ENCODE data around the gene KCNK6. TPM values are rescaled to one million over a fixed set of nuclear protein-coding genes. Genes with fewer than 3 reads are reported as not detected.
A peak's percentile ranks its signal among the peaks of the same experiment; 100 is the strongest.

Gene KCNK6
- total RNA-seq, 1 experiment from 2014 or later: 18.3 TPM

- peaks cover 25% of the 10 kb centered on the region for H3K27me3 Mint-ChIP-seq (ENCODE audit: low read depth)
- ATAC-seq (peak; percentile 99), DNase-seq (ENCODE audit: low spot score) (peak; percentile 99)
- H3K9me3 Mint-ChIP-seq: no peaks in the 10 kb centered on the region
- ChIA-PET POLR2A (interaction anchor here (0.6 to 2.5 kb wide), 15 partner anchors 10 to 467 kb away, joined by 3 to 27 read pairs (median 4); partner anchors contain the start of genes C19orf33, FAM98C, GGN and KCNK6), CTCF (interaction anchor here (0.6 to 4.8 kb wide), 27 partner anchors 9 to 385 kb away, joined by 3 to 94 read pairs (median 5); partner anchors contain the start of genes C19orf33, CATSPERG, FAM98C and GGN)
- peaks cover 14% of the 10 kb centered on the region for H3K4me1 Mint-ChIP-seq
- H3K27ac Mint-ChIP-seq: peak within 1 kb of the TSS; percentile 75
- peaks cover 8% of the 10 kb centered on the region for H3K36me3 Mint-ChIP-seq
- H3K4me3 Mint-ChIP-seq: peak within 1 kb of the TSS; percentile 100
- TF ChIP-seq USF1 (CRISPR knock-in tag; IDR thresholded peaks at IDR 0.05) (peak; percentile 74), MAX (CRISPR knock-in tag; IDR thresholded peaks at IDR 0.05) (peak; percentile 77), ZNF512 (CRISPR knock-in tag; IDR thresholded peaks at IDR 0.05; ENCODE audit: borderline replicate concordance) (no peak), TCF7 (CRISPR knock-in tag; IDR thresholded peaks at IDR 0.05; ENCODE audit: low read depth) (no peak; the same call in 1 of the 2 replicates), IRF1 (CRISPR knock-in tag; IDR thresholded peaks at IDR 0.05) (no peak), ELF4 (CRISPR knock-in tag; IDR thresholded peaks at IDR 0.05; ENCODE audit: low read depth) (no peak), JAZF1 (CRISPR knock-in tag; IDR thresholded peaks at IDR 0.05) (no peak), ZMAT4 (CRISPR knock-in tag; IDR thresholded peaks at IDR 0.05) (no peak), MYBL2 (CRISPR knock-in tag; IDR thresholded peaks at IDR 0.05) (peak; percentile 89; the same call in 1 of the 2 replicates), IRF2 (CRISPR knock-in tag; IDR thresholded peaks at IDR 0.05; ENCODE audit: borderline replicate concordance, low read depth) (no peak), STAT6 (CRISPR knock-in tag; conservative IDR thresholded peaks at IDR 0.05; ENCODE audit: low read depth) (no peak), ZNF423 (CRISPR knock-in tag; IDR thresholded peaks at IDR 0.05) (no peak), FOXJ3 (CRISPR knock-in tag; IDR thresholded peaks at IDR 0.05; ENCODE audit: borderline replicate concordance) (no peak), CREB1 (CRISPR knock-in tag; IDR thresholded peaks at IDR 0.05) (no peak; the same call in 1 of the 2 replicates), FOXK1 (CRISPR knock-in tag; IDR thresholded peaks at IDR 0.05) (peak; percentile 82; the same call in 1 of the 2 replicates), GABPB1 (CRISPR knock-in tag; IDR thresholded peaks at IDR 0.05) (peak; percentile 68), ZNF281 (CRISPR knock-in tag; IDR thresholded peaks at IDR 0.05) (no peak), TEAD1 (CRISPR knock-in tag; IDR thresholded peaks at IDR 0.05) (no peak; the same call in 1 of the 2 replicates), HMGXB4 (CRISPR knock-in tag; IDR thresholded peaks at IDR 0.05) (peak; percentile 92; the same call in 1 of the 2 replicates), ARID4B (CRISPR knock-in tag; IDR thresholded peaks at IDR 0.05; ENCODE audit: borderline replicate concordance) (peak; percentile 47)
These were observed 54.9 kb downstream of the KCNK6 start, which contains the start of gene PSMD8 for GRCh38 chr19:38374332-38375097. Gene PSMD8, plus strand, starts transcription at chr19:38374571. Its CDS starts 31 bp downstream, at chr19:38374602.

Data from WTC11 (cell line).